ENCODE measurements around the gene TBC1D22B.

Gene TBC1D22B

GRCh38 chr6:37265001-37265400 lies 7.4 kb downstream of the TBC1D22B start:
- DNase-seq (ENCODE audit: low read depth): no peak
- H3K4me3 ChIP-seq (ENCODE audit: low read depth, low read length): no peak overlapping the region
- TF ChIP-seq CTCF (IDR thresholded peaks at IDR 0.05; ENCODE audit: insufficient read depth, low read depth, low read length, missing control alignments): no peak

- no peak for TF ChIP-seq CTCF (IDR thresholded peaks at IDR 0.05; ENCODE audit: insufficient read depth, low read depth, low read length, missing control alignments)
- H3K4me3 ChIP-seq (ENCODE audit: low read depth, low read length): no peak overlapping the region
- DNase-seq (ENCODE audit: low read depth): no peak
These were observed 8.3 kb downstream of the TBC1D22B start for GRCh38 chr6:37265860-37266259.

- DNase-seq (ENCODE audit: low read depth): no peak
- no peak for TF ChIP-seq CTCF (IDR thresholded peaks at IDR 0.05; ENCODE audit: insufficient read depth, low read depth, low read length, missing control alignments)
- H3K4me3 ChIP-seq (ENCODE audit: low read depth, low read length): no peak overlapping the region
These were observed 11.5 kb downstream of the TBC1D22B start for GRCh38 chr6:37269105-37269504.

DNA sequence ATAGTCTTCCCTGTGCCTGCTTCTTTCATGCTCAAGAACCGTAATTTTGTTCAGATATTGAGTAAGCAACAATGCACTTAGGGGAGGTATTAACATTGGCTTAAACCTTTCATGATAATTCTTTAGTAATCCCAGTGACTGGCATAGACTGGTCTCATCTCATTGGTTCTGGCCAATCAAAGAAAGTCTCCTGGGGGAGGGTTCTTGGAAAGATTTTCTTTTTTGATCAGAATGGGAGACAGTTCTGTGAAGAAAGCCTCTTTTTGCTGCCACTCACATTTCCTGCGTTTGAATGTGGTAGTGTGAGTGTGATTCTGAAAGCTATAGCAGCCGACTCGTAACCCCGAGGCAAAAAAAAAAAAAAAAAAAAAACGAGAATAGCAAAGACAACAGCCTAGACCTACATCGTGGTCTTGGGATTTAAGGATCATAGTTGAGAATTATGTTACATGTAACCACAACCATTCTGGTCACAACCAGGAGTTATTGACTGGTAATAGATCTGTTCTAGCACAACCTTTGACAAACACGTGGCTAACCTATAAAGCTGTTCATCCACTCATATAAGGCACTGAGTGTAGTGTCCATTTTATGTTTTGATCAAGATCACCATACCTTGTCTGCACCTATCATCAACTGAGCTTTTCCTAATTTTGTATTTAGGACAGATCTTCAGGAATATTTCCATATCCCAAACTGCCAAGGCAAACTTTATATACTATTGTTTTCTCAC lies 15.4 kb downstream of the TBC1D22B start:
- H3K4me3 ChIP-seq (ENCODE audit: low read depth, low read length): no peak overlapping the region
- TF ChIP-seq CTCF (IDR thresholded peaks at IDR 0.05; ENCODE audit: insufficient read depth, low read depth, low read length, missing control alignments): no peak
- no peak for DNase-seq (ENCODE audit: low read depth)

DNA sequence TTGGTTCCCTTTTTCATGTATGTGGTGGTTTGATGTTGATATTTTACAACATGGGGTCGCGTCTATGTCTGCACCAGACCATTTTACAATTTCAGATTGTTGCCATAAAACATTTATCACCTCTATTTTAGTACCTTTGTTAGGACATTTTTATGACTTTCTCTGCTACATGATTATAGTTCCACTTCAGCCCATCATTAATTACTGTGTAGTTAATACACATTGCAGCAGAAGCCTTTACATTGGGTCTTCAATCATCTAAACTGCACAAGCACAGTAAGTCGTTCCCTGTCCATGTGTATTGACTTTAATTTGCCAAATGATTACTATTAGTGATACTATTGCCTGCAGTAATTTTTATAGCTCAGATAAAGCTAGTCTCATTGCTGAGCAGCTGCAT lies 16.1 kb downstream of the TBC1D22B start:
- DNase-seq (ENCODE audit: low read depth): no peak
- TF ChIP-seq CTCF (IDR thresholded peaks at IDR 0.05; ENCODE audit: insufficient read depth, low read depth, low read length, missing control alignments): no peak
- no peak overlapping the region for H3K4me3 ChIP-seq (ENCODE audit: low read depth, low read length)

DNA sequence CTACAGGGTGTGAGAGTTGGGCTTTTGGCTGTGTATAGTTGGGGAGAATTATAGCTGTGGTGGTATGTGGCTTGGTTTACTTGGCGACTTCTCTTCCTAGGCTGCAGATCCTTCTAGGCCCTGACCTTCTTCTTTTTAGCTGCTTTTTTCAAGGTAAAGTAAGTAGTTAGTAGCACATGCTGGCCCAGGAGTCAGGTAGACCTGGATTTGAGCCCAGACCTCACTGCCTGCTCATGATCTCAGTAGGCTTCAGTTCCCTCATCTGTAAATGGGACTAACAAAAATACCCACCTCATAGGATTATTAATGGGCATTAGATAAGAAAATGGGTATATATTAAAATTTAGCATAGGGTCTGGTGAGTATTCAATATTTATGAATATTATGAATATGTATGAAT lies 17.8 kb downstream of the TBC1D22B start:
- TF ChIP-seq CTCF (IDR thresholded peaks at IDR 0.05; ENCODE audit: insufficient read depth, low read depth, low read length, missing control alignments): no peak
- no peak overlapping the region for H3K4me3 ChIP-seq (ENCODE audit: low read depth, low read length)
- DNase-seq (ENCODE audit: low read depth): no peak

- no peak for TF ChIP-seq CTCF (IDR thresholded peaks at IDR 0.05; ENCODE audit: insufficient read depth, low read depth, low read length, missing control alignments)
- DNase-seq (ENCODE audit: low read depth): no peak
- H3K4me3 ChIP-seq (ENCODE audit: low read depth, low read length): no peak overlapping the region
These were observed 19.4 kb downstream of the TBC1D22B start for GRCh38 chr6:37277001-37277409.

All from GM12865 (cell line).